H1 (cell line): ENCODE data around the gene SLX9.

ENCODE experiments used
- ASH2L ChIP-seq: fragments of 200-600, 300-600 bp; sonication (generic); IDR thresholded peaks from one replicate; pipeline ENCODE4 v1.7.1; 2017; ENCODE audit warnings: low read length
- CBX5 ChIP-seq: fragments of 300-800, 300-1000 bp; sonication (generic); IDR thresholded peaks from 2 replicates; pipeline ENCODE4 v1.7.1; 2016; ENCODE audit warnings: antibody characterized with exemption, low read length, low read depth
- CBX8 ChIP-seq: fragments of 300-800, 300-1000 bp; sonication (generic); IDR thresholded peaks from 2 replicates; pipeline ENCODE4 v1.7.1; 2016; ENCODE audit warnings: low read depth, low read length, borderline replicate concordance
- CHD2 ChIP-seq: IDR thresholded peaks from 2 replicates; pipeline ENCODE4 v1.6.1; 2012; ENCODE audit warnings: low read length, improper control_type of control experiment
- CREB1 ChIP-seq: IDR thresholded peaks from 2 replicates; pipeline ENCODE4 v1.6.1; 2012; ENCODE audit warnings: inconsistent platforms
- CTCF ChIP-seq, 3 experiments: IDR thresholded peaks; 1 replicate in 2 of 3; 2 replicates in 1 of 3; pipeline versions ENCODE4 v1.5.1 to v1.6.1; 2011; ENCODE audit warnings: low read length in 3 of 3, mild to moderate bottlenecking in 3 of 3, inconsistent platforms in 2 of 3, low read depth in 1 of 3, moderate library complexity in 1 of 3; ENCODE audit not compliant: insufficient read depth in 1 of 3; ENCODE audit errors: control extremely low read depth in 1 of 3
- MAFK ChIP-seq: IDR thresholded peaks from 2 replicates; pipeline ENCODE4 v1.6.1; 2012; ENCODE audit warnings: low read depth, mild to moderate bottlenecking, improper control_type of control experiment, low read length
- NRF1 ChIP-seq: IDR thresholded peaks from 2 replicates; pipeline ENCODE4 v1.6.1; 2011; ENCODE audit warnings: mild to moderate bottlenecking, low read depth, low read length, improper control_type of control experiment
- RBBP5 ChIP-seq: IDR thresholded peaks from 2 replicates; pipeline ENCODE4 v1.7.1; 2012; ENCODE audit warnings: low read depth, mild to moderate bottlenecking, inconsistent platforms, low read length, moderate library complexity, borderline replicate concordance
- TAF7 ChIP-seq: optimal IDR thresholded peaks from 2 replicates; pipeline ENCODE3; 2011; ENCODE audit warnings: low read depth, mild to moderate bottlenecking, inconsistent platforms, low read length, moderate library complexity, borderline replicate concordance

DNA sequence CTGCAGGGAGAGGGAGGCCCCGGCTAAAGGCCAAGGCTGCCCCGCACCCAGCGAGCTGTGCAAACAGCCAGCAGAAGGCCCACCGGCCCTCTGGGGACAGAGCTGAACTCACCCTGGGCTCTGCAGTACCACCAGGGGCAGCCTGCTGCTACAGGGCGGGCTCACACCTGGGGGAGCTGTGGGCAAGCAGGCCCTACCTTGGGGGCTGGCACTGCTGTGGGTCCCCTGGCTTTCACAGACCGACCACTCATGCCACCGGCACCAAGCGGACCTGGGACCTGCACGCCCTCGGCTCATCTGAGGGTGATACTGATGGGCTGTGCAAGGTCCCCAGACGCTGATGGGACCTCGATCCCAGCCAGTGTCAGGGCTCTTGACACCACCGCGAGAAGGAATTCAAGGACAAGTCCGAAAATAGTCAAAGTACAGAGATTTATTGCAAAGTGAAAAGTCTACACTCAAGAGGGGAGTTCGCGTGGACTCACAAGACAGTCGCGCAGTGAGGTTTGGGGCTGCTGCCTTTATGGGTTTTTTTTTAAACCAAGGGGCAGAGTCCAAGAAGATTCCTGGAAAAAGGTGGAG, 73.5 kb downstream of the SLX9 start:
- TF ChIP-seq MAFK (no peak), CBX8 (no peak), TAF7 (no peak), ASH2L (no peak), CTCF (IDR thresholded peaks at IDR 0.05; ENCODE audit: control extremely low read depth in 1 of 3, insufficient read depth in 1 of 3, low read depth in 1 of 3, low read length in 3 of 3) (peak in 2 of 3 experiments; percentile 16 to 34; a peak in 1 of 4 replicates), NRF1 (no peak), CHD2 (no peak), CREB1 (no peak), CBX5 (no peak), RBBP5 (no peak)
